ENCODE data around the gene UCK1.

The UCK1 gene

DNA sequence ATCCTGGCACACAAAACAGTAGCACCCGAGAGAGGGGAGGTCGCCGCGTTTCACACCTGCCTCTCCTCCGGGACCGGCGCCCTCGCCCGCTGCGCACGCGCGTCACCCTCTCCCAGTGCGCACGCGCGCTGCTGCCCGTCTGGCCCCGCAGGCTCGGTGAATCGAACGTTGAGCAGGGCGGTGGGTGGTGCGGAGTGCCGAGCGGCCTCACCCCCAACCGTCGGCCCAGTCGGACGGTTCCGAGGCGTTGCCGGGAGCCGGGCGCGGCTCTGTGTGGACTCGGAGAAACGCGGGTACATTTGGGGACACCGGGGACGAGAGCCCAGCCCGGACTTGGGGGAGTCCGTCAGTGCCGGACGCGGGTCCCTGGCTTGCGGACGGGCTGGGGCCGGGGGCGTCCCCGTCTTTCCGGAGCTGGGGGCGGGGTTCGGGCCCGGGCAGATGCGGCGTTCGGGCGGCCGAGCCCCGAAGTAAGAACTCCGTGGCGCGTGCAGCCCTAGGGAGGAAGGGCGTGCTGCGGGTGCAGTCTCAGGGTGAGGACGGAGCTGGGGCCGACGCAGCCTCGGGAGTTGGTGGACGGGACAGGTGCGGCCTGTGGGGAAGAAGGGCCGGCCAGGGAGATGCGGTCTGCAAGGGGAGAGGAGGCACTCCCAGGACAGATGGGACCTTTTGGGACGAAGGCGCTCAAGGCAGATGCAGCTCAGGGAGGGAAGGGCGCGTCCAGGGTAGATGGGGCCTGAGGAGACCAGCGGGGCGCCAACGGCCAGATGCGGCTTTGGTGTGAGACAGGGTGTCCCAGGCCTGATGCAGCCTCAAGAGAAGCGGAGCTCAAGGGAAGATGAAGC is 28.1 kb downstream of the UCK1 start, which contains the start of gene POMT1:
TSS of gene POMT1 (plus strand) at position 138 of the 845 bp plus-strand sequence. CDS start 1,301 bp downstream, outside the sequence.
- Histone ChIP-seq H3K36me3 (ENCODE audit: insufficient read depth, low read length) (peaks cover 30% of the 10 kb centered on the region), H2AFZ (ENCODE audit: low read depth, low read length) (peak within 1 kb of the TSS; percentile 90), H3K4me3 (ENCODE audit: low read depth in 1 of 2, low read length in 2 of 2) (peak within 1 kb of the TSS; percentile 65 to 96), H3K4me2 (ENCODE audit: insufficient read depth, low read length) (peak within 1 kb of the TSS; percentile 99), H4K20me1 (ENCODE audit: insufficient read depth, low read length) (peaks cover 6% of the 10 kb centered on the region; the same call in 1 of the 2 replicates), H3K27ac (ENCODE audit: low read length) (peak within 1 kb of the TSS; percentile 73), H3K79me2 (ENCODE audit: insufficient read depth, low read length) (peaks cover 24% of the 10 kb centered on the region), H3K27me3 (ENCODE audit: insufficient read depth, low read length, poor library complexity) (no peaks in the 10 kb centered on the region), H3K9ac (ENCODE audit: low read depth, low read length) (peak within 1 kb of the TSS; percentile 90), H3K4me1 (ENCODE audit: insufficient read depth, low read length) (peaks cover 55% of the 10 kb centered on the region), H3K9me3 (ENCODE audit: insufficient read depth, low read length, severe bottlenecking) (no peaks in the 10 kb centered on the region)
- TF ChIP-seq EZH2 (IDR thresholded peaks at IDR 0.05; ENCODE audit: borderline replicate concordance, low read depth, low read length, severe bottlenecking) = no peak
- TF ChIP-seq, protein P1, sequence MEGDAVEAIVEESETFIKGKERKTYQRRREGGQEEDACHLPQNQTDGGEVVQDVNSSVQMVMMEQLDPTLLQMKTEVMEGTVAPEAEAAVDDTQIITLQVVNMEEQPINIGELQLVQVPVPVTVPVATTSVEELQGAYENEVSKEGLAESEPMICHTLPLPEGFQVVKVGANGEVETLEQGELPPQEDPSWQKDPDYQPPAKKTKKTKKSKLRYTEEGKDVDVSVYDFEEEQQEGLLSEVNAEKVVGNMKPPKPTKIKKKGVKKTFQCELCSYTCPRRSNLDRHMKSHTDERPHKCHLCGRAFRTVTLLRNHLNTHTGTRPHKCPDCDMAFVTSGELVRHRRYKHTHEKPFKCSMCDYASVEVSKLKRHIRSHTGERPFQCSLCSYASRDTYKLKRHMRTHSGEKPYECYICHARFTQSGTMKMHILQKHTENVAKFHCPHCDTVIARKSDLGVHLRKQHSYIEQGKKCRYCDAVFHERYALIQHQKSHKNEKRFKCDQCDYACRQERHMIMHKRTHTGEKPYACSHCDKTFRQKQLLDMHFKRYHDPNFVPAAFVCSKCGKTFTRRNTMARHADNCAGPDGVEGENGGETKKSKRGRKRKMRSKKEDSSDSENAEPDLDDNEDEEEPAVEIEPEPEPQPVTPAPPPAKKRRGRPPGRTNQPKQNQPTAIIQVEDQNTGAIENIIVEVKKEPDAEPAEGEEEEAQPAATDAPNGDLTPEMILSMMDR (IDR thresholded peaks at IDR 0.05; ENCODE audit: borderline replicate concordance, extremely low read depth, low read length, poor library complexity, severe bottlenecking) = no peak
- DNase-seq = peak; percentile 90
- peak; percentile 80 for ATAC-seq (ENCODE audit: insufficient read depth, low read depth)

DNA sequence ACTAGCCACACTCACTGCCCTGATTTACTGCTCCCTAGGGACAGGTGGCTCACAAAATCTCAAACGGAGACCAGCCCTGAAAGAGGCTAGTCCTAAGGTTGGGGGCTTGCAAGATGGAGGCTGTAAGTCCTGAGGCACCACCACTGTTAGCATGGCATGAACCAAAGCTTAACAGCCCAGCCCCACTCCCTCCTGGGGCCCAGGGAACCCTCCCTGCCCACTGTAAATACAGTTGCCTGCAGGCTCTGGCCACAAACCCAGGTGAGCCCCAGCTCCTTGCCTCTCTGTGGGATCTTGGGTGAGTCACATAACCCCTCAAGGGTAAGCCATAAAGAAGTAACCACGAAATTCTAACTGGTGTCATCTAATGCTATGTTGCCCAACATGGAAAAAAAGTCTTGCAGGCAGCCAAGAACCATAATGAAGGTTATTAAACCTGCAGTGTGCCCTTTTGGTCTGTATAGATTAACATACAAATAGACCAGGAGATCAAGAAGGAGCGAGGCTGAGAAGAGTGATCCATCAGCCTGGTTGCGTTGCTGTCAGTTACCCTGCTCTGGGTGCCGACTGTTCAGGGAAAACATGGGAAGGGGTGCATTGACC is 30.0 kb downstream of the UCK1 start:
- Histone ChIP-seq H3K79me2 (ENCODE audit: insufficient read depth, low read length) (peaks cover 24% of the 10 kb centered on the region), H3K9ac (ENCODE audit: low read depth, low read length) (0 out of 2 replicates have a peak overlapping the region, but pooled peaks have one; percentile 90), H3K36me3 (ENCODE audit: insufficient read depth, low read length) (peaks cover 42% of the 10 kb centered on the region), H3K9me3 (ENCODE audit: insufficient read depth, low read length, severe bottlenecking) (no peaks in the 10 kb centered on the region), H3K4me3 (ENCODE audit: low read depth in 1 of 2, low read length in 2 of 2) (0 out of 4 replicates have a peak overlapping the region, but pooled peaks of 1 of the 2 experiments have one; percentile 22), H3K4me1 (ENCODE audit: insufficient read depth, low read length) (peaks cover 55% of the 10 kb centered on the region), H3K4me2 (ENCODE audit: insufficient read depth, low read length) (peak overlapping the region; percentile 99), H3K27me3 (ENCODE audit: insufficient read depth, low read length, poor library complexity) (no peaks in the 10 kb centered on the region), H3K27ac (ENCODE audit: low read length) (peak overlapping the region; percentile 61), H2AFZ (ENCODE audit: low read depth, low read length) (no peak overlapping the region), H4K20me1 (ENCODE audit: insufficient read depth, low read length) (peaks cover 6% of the 10 kb centered on the region; the same call in 1 of the 2 replicates)
- ATAC-seq (ENCODE audit: insufficient read depth, low read depth) (peak; percentile 61), DNase-seq (peak; percentile 70)
- TF ChIP-seq, protein P1 (IDR thresholded peaks at IDR 0.05; ENCODE audit: borderline replicate concordance, extremely low read depth, low read length, poor library complexity, severe bottlenecking) = no peak
- TF ChIP-seq EZH2 (IDR thresholded peaks at IDR 0.05; ENCODE audit: borderline replicate concordance, low read depth, low read length, severe bottlenecking) = no peak

DNA sequence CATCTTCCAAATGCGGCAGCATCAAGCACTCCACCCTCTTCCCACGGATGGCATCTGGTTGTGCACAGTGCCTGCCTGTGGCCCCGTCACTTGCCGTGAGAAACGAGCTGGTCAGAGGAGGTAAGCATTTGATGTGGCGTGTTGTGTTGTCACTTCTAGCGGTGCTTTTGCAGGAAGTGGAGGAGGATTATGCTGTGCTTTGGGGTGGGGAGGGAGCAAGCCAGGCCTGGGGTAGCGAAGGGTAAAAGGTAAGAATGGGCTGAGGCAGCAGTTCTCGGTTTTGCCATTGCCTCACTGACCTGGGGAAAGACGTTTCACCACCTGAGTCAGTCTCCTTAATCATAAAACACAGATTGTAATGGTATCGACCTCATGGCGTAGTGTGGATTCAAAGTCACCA is 30.7 kb downstream of the UCK1 start:
- no peak overlapping the region for H3K9ac ChIP-seq (ENCODE audit: low read depth, low read length)
- peak; percentile 71 for DNase-seq
- TF ChIP-seq, protein P1 (IDR thresholded peaks at IDR 0.05; ENCODE audit: borderline replicate concordance, extremely low read depth, low read length, poor library complexity, severe bottlenecking) = no peak
- no peak for TF ChIP-seq EZH2 (IDR thresholded peaks at IDR 0.05; ENCODE audit: borderline replicate concordance, low read depth, low read length, severe bottlenecking)
- H3K4me2 ChIP-seq (ENCODE audit: insufficient read depth, low read length) = no peak overlapping the region
- H3K4me1 ChIP-seq (ENCODE audit: insufficient read depth, low read length) = peaks cover 55% of the 10 kb centered on the region
- peak; percentile 41 for ATAC-seq (ENCODE audit: insufficient read depth, low read depth)
- H3K9me3 ChIP-seq (ENCODE audit: insufficient read depth, low read length, severe bottlenecking) = no peaks in the 10 kb centered on the region
- H4K20me1 ChIP-seq (ENCODE audit: insufficient read depth, low read length) = peaks cover 8% of the 10 kb centered on the region; the same call in 1 of the 2 replicates
- no peaks in the 10 kb centered on the region for H3K27me3 ChIP-seq (ENCODE audit: insufficient read depth, low read length, poor library complexity)
- peaks cover 48% of the 10 kb centered on the region for H3K36me3 ChIP-seq (ENCODE audit: insufficient read depth, low read length)
- peak overlapping the region; percentile 61 for H3K27ac ChIP-seq (ENCODE audit: low read length)
- H3K79me2 ChIP-seq (ENCODE audit: insufficient read depth, low read length) = peaks cover 23% of the 10 kb centered on the region
- no peak overlapping the region for H2AFZ ChIP-seq (ENCODE audit: low read depth, low read length)
- no peak overlapping the region for H3K4me3 ChIP-seq (ENCODE audit: low read depth in 1 of 2, low read length in 2 of 2)
